GM23338 (cell line): ENCODE data around the gene EXOC3. TPM values are rescaled to one million over a fixed set of nuclear protein-coding genes. Genes with fewer than 3 reads are reported as not detected.
A peak's percentile ranks its signal among the peaks of the same experiment; 100 is the strongest.

ENCODE experiments used
- ATAC-seq: fragments of 200-7000 bp; cut with Tn5 transposase; 3 replicates; pipeline ENCODE4 v1.9.1; 2020
- DNase-seq: peaks from one replicate; pipeline ENCODE4 v3.0.0-alpha.2; 2015; ENCODE audit warnings: low spot score
- H2AFZ ChIP-seq: fragments of 200-600 bp; sonication (generic); 2 replicates; pipeline ENCODE4 v1.8.0; 2016; ENCODE audit warnings: antibody characterized with exemption, mild to moderate bottlenecking, moderate library complexity
- H3F3A ChIP-seq: fragments of 200-600 bp; sonication (generic); replicated peaks from 2 replicates; pipeline ENCODE4 v1.8.0; 2017; ENCODE audit warnings: antibody characterized with exemption, mixed run types, low read depth
- H3K27ac ChIP-seq: fragments of 200-600 bp; sonication (generic); 2 replicates; pipeline ENCODE4 v1.6.1; 2016; ENCODE audit warnings: low read depth
- H3K27me3 ChIP-seq: fragments of 200-600 bp; sonication (generic); 2 replicates; pipeline ENCODE4 v1.8.0; 2016; ENCODE audit warnings: mild to moderate bottlenecking, mixed run types, moderate library complexity; ENCODE audit not compliant: insufficient read depth
- H3K36me3 ChIP-seq: fragments of 200-600 bp; sonication (generic); 2 replicates; pipeline ENCODE4 v1.8.0; 2016; ENCODE audit warnings: mild to moderate bottlenecking; ENCODE audit not compliant: insufficient read depth
- H3K4me1 ChIP-seq: fragments of 200-600 bp; sonication (generic); 2 replicates; pipeline ENCODE4 v1.8.0; 2016; ENCODE audit warnings: mild to moderate bottlenecking, moderate library complexity; ENCODE audit not compliant: insufficient read depth
- H3K4me2 ChIP-seq: fragments of 200-600 bp; sonication (generic); 2 replicates; pipeline ENCODE4 v1.7.1; 2017; ENCODE audit warnings: mixed run types
- H3K4me3 ChIP-seq: fragments of 200-600 bp; sonication (generic); 2 replicates; pipeline ENCODE4 v1.6.1; 2016; ENCODE audit warnings: mixed run types
- H3K79me2 ChIP-seq: fragments of 200-600 bp; sonication (generic); replicated peaks from 2 replicates; pipeline ENCODE4 v1.8.0; 2017; ENCODE audit warnings: mild to moderate bottlenecking; ENCODE audit not compliant: insufficient read depth
- H3K9me2 ChIP-seq: fragments of 200-600 bp; sonication (generic); 2 replicates; pipeline ENCODE4 v1.8.0; 2017; ENCODE audit not compliant: insufficient read depth
- H4K20me1 ChIP-seq: fragments of 200-600 bp; sonication (generic); replicated peaks from 2 replicates; pipeline ENCODE4 v1.8.0; 2017; ENCODE audit warnings: mild to moderate bottlenecking; ENCODE audit not compliant: insufficient read depth
- H3K27ac Mint-ChIP-seq: 2 replicates; pipeline ENCODE4 v1.8.0; 2020; ENCODE audit warnings: inconsistent platforms, mild to moderate bottlenecking, moderate library complexity, mixed read lengths
- H3K27me3 Mint-ChIP-seq: 3 replicates; pipeline ENCODE4 v1.8.0; 2022; ENCODE audit warnings: low read depth, mild to moderate bottlenecking, moderate library complexity, mixed read lengths, inconsistent platforms; ENCODE audit not compliant: insufficient read depth, poor library complexity
- H3K36me3 Mint-ChIP-seq: 3 replicates; pipeline ENCODE4 v1.8.0; 2021; ENCODE audit warnings: low read depth, mild to moderate bottlenecking, inconsistent platforms, moderate library complexity, mixed read lengths
- H3K4me1 Mint-ChIP-seq: 3 replicates; pipeline ENCODE4 v1.8.0; 2020; ENCODE audit warnings: mild to moderate bottlenecking, inconsistent platforms, mixed read lengths
- H3K4me3 Mint-ChIP-seq: 3 replicates; pipeline ENCODE4 v1.8.0; 2021; ENCODE audit warnings: moderate library complexity, mild to moderate bottlenecking, inconsistent platforms, mixed read lengths
- H3K9me3 Mint-ChIP-seq: 3 replicates; pipeline ENCODE4 v1.8.0; 2020; ENCODE audit warnings: moderate library complexity, mild to moderate bottlenecking, inconsistent platforms, mixed read lengths
- CTCF ChIP-seq, 2 experiments: fragments of 200-600 bp in 1 of 2; sonication (generic) in 1 of 2; conservative IDR thresholded peaks; 2 replicates each; pipeline versions ENCODE4 v1.5.1 to v1.6.1; 2016 to 2017; ENCODE audit warnings: antibody characterized with exemption in 2 of 2, low read depth in 2 of 2, mild to moderate bottlenecking in 2 of 2, moderate library complexity in 1 of 2
- ETS1 ChIP-seq: IDR thresholded peaks from 2 replicates; pipeline ENCODE4 v1.6.1; 2016; ENCODE audit warnings: antibody characterized with exemption
- EZH2 ChIP-seq: fragments of 200-600 bp; sonication (generic); IDR thresholded peaks from one replicate; pipeline ENCODE4 v1.8.0; 2017; ENCODE audit warnings: antibody characterized with exemption, mild to moderate bottlenecking, low read depth; ENCODE audit not compliant: unreplicated experiment
- EZH2phosphoT487 ChIP-seq: fragments of 200-600 bp; sonication (generic); IDR thresholded peaks from one replicate; pipeline ENCODE4 v1.8.1; 2018; ENCODE audit warnings: antibody characterized with exemption; ENCODE audit not compliant: unreplicated experiment
- JUNB ChIP-seq: IDR thresholded peaks from one replicate; pipeline ENCODE4 v1.6.1; 2016; ENCODE audit warnings: antibody characterized with exemption; ENCODE audit not compliant: unreplicated experiment
- NANOG ChIP-seq: IDR thresholded peaks from 2 replicates; pipeline ENCODE4 v1.6.1; 2016; ENCODE audit warnings: antibody characterized with exemption, borderline replicate concordance
- POLR2AphosphoS5 ChIP-seq: IDR thresholded peaks from 2 replicates; pipeline ENCODE4 v1.6.1; 2016; ENCODE audit warnings: antibody characterized with exemption, low read depth
- REST ChIP-seq: IDR thresholded peaks from one replicate; pipeline ENCODE4 v1.6.1; 2018; ENCODE audit warnings: antibody characterized with exemption; ENCODE audit not compliant: unreplicated experiment
- STAT1 ChIP-seq: IDR thresholded peaks from one replicate; pipeline ENCODE4 v1.6.1; 2016; ENCODE audit warnings: antibody characterized with exemption; ENCODE audit not compliant: unreplicated experiment
- ZNF114 ChIP-seq: fragments of 250-450 bp; sonication (Bioruptor Pico); IDR thresholded peaks from 2 replicates; pipeline ENCODE4 v1.5.0; 2020; ENCODE audit warnings: mild to moderate bottlenecking, moderate library complexity
- ZNF462 ChIP-seq: fragments of 250-450 bp; sonication (Bioruptor Pico); IDR thresholded peaks from 2 replicates; pipeline ENCODE4 v1.5.0; 2020; ENCODE audit warnings: mild to moderate bottlenecking, moderate library complexity
- polyA plus RNA-seq: library from polyadenylated mRNA; unstranded; fragments of >200 nt; fragmentation: Nextera tagmentation; extraction: Ambion mirVana; gene quantifications from 2 replicates; pipeline ENCODE4 v1.2.1, GENCODE V29; 2016
- total RNA-seq: library from RNA; depleted of rRNA; stranded (reverse); fragments of >200 nt; shearing (Covaris generic); gene quantifications from 2 replicates; pipeline ENCODE4 v1.2.3, GENCODE V29; 2014

The EXOC3 gene
- total and polyA plus RNA-seq, 2 experiments from 2014 or later = 13.4 to 31.6 TPM

GRCh38 chr5:493119-493701, 50.2 kb downstream of the EXOC3 start:
- no peak overlapping the region for H3K4me3 ChIP-seq
- Mint-ChIP-seq H3K27me3 (peaks cover 74% of the 10 kb centered on the region), H3K36me3 (no peaks in the 10 kb centered on the region; the same call in 2 of the 3 replicates), H3K27ac (no peak overlapping the region), H3K4me1 (peaks cover 18% of the 10 kb centered on the region), H3K4me3 (peak overlapping the region; percentile 50; the same call in 2 of the 3 replicates), H3K9me3 (0 out of 3 replicates have a peak, but pooled peaks cover 4% of the 10 kb centered on the region)
- H3K4me1 ChIP-seq = no peaks in the 10 kb centered on the region; the same call in 1 of the 2 replicates
- no peaks in the 10 kb centered on the region for H3K79me2 ChIP-seq
- ATAC-seq (peak; percentile 2; the same call in 1 of the 3 replicates), DNase-seq (no peak)
- no peaks in the 10 kb centered on the region for H3K9me2 ChIP-seq
- peaks cover 16% of the 10 kb centered on the region for H3K27me3 ChIP-seq
- H2AFZ ChIP-seq = no peak overlapping the region
- H3K27ac ChIP-seq = no peak overlapping the region
- TF ChIP-seq ZNF462 (CRISPR knock-in tag) (no peak), NANOG (no peak), JUNB (no peak), ETS1 (no peak), STAT1 (no peak), EZH2phosphoT487 (no peak), REST (no peak), POLR2AphosphoS5 (no peak), CTCF (conservative IDR thresholded peaks at IDR 0.05; ENCODE audit: low read depth in 2 of 2) (no peak), ZNF114 (CRISPR knock-in tag) (no peak), EZH2 (no peak)
- no peaks in the 10 kb centered on the region for H3K36me3 ChIP-seq
- H3K4me2 ChIP-seq = no peak overlapping the region
- H4K20me1 ChIP-seq = no peaks in the 10 kb centered on the region
- no peaks in the 10 kb centered on the region for H3F3A ChIP-seq
